ENCODE results near the gene GFPT1. TPM values are rescaled to one million over a fixed set of nuclear protein-coding genes. Genes with fewer than 3 reads are reported as not detected.
A peak's percentile ranks its signal among the peaks of the same experiment; 100 is the strongest.

GFPT1 gene
- total RNA-seq, 1 donor from 2014 or later, result 30.0 TPM

GRCh38 chr2:69344305-69344704, 42.7 kb downstream of the GFPT1 start:
- no peak for DNase-seq (ENCODE audit: low read depth, low spot score)
- H3K4me1 Mint-ChIP-seq, result peaks cover 12% of the 10 kb centered on the region
- no peak for TF ChIP-seq CTCF (conservative IDR thresholded peaks at IDR 0.05)
- H3K36me3 Mint-ChIP-seq (ENCODE audit: low read depth), result peaks cover 25% of the 10 kb centered on the region
- no peaks in the 10 kb centered on the region for H3K27me3 Mint-ChIP-seq (ENCODE audit: low read depth)
- H3K9me3 Mint-ChIP-seq, result no peaks in the 10 kb centered on the region
- H3K4me3 Mint-ChIP-seq, result no peak overlapping the region
- peak overlapping the region; percentile 62 for H3K27ac Mint-ChIP-seq (ENCODE audit: unreplicated experiment)

- Mint-ChIP-seq H3K4me1 (peaks cover 12% of the 10 kb centered on the region), H3K36me3 (ENCODE audit: low read depth) (peaks cover 20% of the 10 kb centered on the region), H3K4me3 (no peak overlapping the region), H3K9me3 (no peaks in the 10 kb centered on the region), H3K27ac (ENCODE audit: unreplicated experiment) (no peak overlapping the region), H3K27me3 (ENCODE audit: low read depth) (no peaks in the 10 kb centered on the region)
- no peak for TF ChIP-seq CTCF (conservative IDR thresholded peaks at IDR 0.05)
- DNase-seq (ENCODE audit: low read depth, low spot score), result no peak
Observed at GRCh38 chr2:69340101-69340775, 46.8 kb downstream of the GFPT1 start.

GRCh38 chr2:69335311-69335710, 51.7 kb downstream of the GFPT1 start:
- DNase-seq (ENCODE audit: low read depth, low spot score), result no peak
- Mint-ChIP-seq H3K4me1 (no peaks in the 10 kb centered on the region), H3K27ac (ENCODE audit: unreplicated experiment) (no peak overlapping the region), H3K4me3 (no peak overlapping the region), H3K27me3 (ENCODE audit: low read depth) (no peaks in the 10 kb centered on the region), H3K36me3 (ENCODE audit: low read depth) (peaks cover 11% of the 10 kb centered on the region), H3K9me3 (no peaks in the 10 kb centered on the region)
- no peak for TF ChIP-seq CTCF (conservative IDR thresholded peaks at IDR 0.05)

GRCh38 chr2:69333352-69333751, 53.7 kb downstream of the GFPT1 start:
- Mint-ChIP-seq H3K9me3 (no peaks in the 10 kb centered on the region), H3K4me1 (no peaks in the 10 kb centered on the region), H3K4me3 (no peak overlapping the region), H3K27me3 (ENCODE audit: low read depth) (no peaks in the 10 kb centered on the region), H3K27ac (ENCODE audit: unreplicated experiment) (no peak overlapping the region), H3K36me3 (ENCODE audit: low read depth) (peaks cover 15% of the 10 kb centered on the region)
- DNase-seq (ENCODE audit: low read depth, low spot score), result no peak
- no peak for TF ChIP-seq CTCF (conservative IDR thresholded peaks at IDR 0.05)

- H3K36me3 Mint-ChIP-seq (ENCODE audit: low read depth), result peaks cover 17% of the 10 kb centered on the region
- H3K27ac Mint-ChIP-seq (ENCODE audit: unreplicated experiment), result no peak overlapping the region
- no peak for TF ChIP-seq CTCF (conservative IDR thresholded peaks at IDR 0.05)
- no peak for DNase-seq (ENCODE audit: low read depth, low spot score)
- H3K9me3 Mint-ChIP-seq, result no peaks in the 10 kb centered on the region
- no peak overlapping the region for H3K4me3 Mint-ChIP-seq
- H3K27me3 Mint-ChIP-seq (ENCODE audit: low read depth), result no peaks in the 10 kb centered on the region
- H3K4me1 Mint-ChIP-seq, result no peaks in the 10 kb centered on the region
Observed at GRCh38 chr2:69330781-69331180, 56.2 kb downstream of the GFPT1 start.

All from neural crest cell (in vitro differentiated cells).